Fibroblast of lung (primary cell): Measurements from ENCODE around the gene OR2F2. TPM values are rescaled to one million over a fixed set of nuclear protein-coding genes. Genes with fewer than 3 reads are reported as not detected.
A peak's percentile ranks its signal among the peaks of the same experiment; 100 is the strongest.

Source experiments
- DNase-seq, 2 donors: peaks; one replicate each; pipeline versions ENCODE4 v3.0.0 to v3.0.0-alpha.2; 2010; ENCODE audit warnings: low read depth in 2 of 2
- H2AFZ ChIP-seq: 2 replicates; pipeline ENCODE4 v1.5.1; 2012; ENCODE audit warnings: low read length, control low read depth, inconsistent platforms
- H3K27ac ChIP-seq: 2 replicates; pipeline ENCODE4 v1.5.1; 2011; ENCODE audit warnings: low read length, control low read depth; ENCODE audit not compliant: insufficient read depth
- H3K27me3 ChIP-seq: 2 replicates; pipeline ENCODE4 v1.5.1; 2011; ENCODE audit warnings: mild to moderate bottlenecking, low read length; ENCODE audit not compliant: control insufficient read depth, insufficient read depth
- H3K36me3 ChIP-seq: 2 replicates; pipeline ENCODE4 v1.5.1; 2011; ENCODE audit warnings: low read length; ENCODE audit not compliant: control insufficient read depth, insufficient read depth
- H3K4me1 ChIP-seq: 2 replicates; pipeline ENCODE4 v1.5.1; 2011; ENCODE audit warnings: low read length; ENCODE audit not compliant: control insufficient read depth, insufficient read depth; ENCODE audit errors: extremely low read depth
- H3K4me2 ChIP-seq: 2 replicates; pipeline ENCODE4 v1.5.1; 2011; ENCODE audit warnings: low read length, control low read depth; ENCODE audit not compliant: insufficient read depth; ENCODE audit errors: extremely low read depth
- H3K4me3 ChIP-seq, 4 experiments: fragments of 200-600 bp in 1 of 4; sonication (generic) in 1 of 4; replicated peaks in 1 of 4; 2 replicates each; pipeline ENCODE4 v1.5.1; 2011 to 2016; ENCODE audit warnings: low read length in 4 of 4, low read depth in 3 of 4, mild to moderate bottlenecking in 3 of 4, control low read depth in 2 of 4, inconsistent platforms in 1 of 4, mixed read lengths in 1 of 4; ENCODE audit not compliant: insufficient read depth in 1 of 4; ENCODE audit errors: control extremely low read depth in 1 of 4
- H3K79me2 ChIP-seq: 2 replicates; pipeline ENCODE4 v1.5.1; 2012; ENCODE audit warnings: mild to moderate bottlenecking, low read length, inconsistent platforms; ENCODE audit not compliant: control insufficient read depth, insufficient read depth
- H3K9ac ChIP-seq: 2 replicates; pipeline ENCODE4 v1.5.1; 2011; ENCODE audit warnings: mild to moderate bottlenecking, low read length, control low read depth; ENCODE audit not compliant: insufficient read depth
- H3K9me3 ChIP-seq: 2 replicates; pipeline ENCODE4 v1.5.1; 2012; ENCODE audit warnings: low read depth, low read length; ENCODE audit not compliant: control insufficient read depth, insufficient read depth
- H4K20me1 ChIP-seq: 2 replicates; pipeline ENCODE4 v1.5.1; 2011; ENCODE audit warnings: low read length; ENCODE audit not compliant: control insufficient read depth, insufficient read depth; ENCODE audit errors: extremely low read depth
- CTCF ChIP-seq, 2 donors: IDR thresholded peaks in 1 of 2; conservative IDR thresholded peaks in 1 of 2; 1 replicate in 1 of 2; 2 replicates in 1 of 2; pipeline ENCODE4 v1.5.1; 2011 to 2012; ENCODE audit warnings: low read length in 2 of 2, control low read depth in 1 of 2, inconsistent platforms in 1 of 2, low read depth in 1 of 2, mild to moderate bottlenecking in 1 of 2
- EZH2 ChIP-seq: IDR thresholded peaks from 2 replicates; pipeline ENCODE4 v1.5.1; 2012; ENCODE audit warnings: low read length, control low read depth, mild to moderate bottlenecking; ENCODE audit errors: missing control alignments
- polyA plus RNA-seq, 2 donors: library from polyadenylated mRNA; depleted of rRNA in 1 of 2; stranded (reverse) in 1 of 2; unstranded in 1 of 2; fragments of >200 nt; gene quantifications; 2 replicates each; pipeline ENCODE4 v1.2.1, GENCODE V29; 2011 to 2012; ENCODE audit warnings: missing spikeins in 1 of 2
- total RNA-seq: library from RNA; depleted of rRNA; stranded (reverse); fragments of >200 nt; gene quantifications from 2 replicates; pipeline ENCODE4 v1.2.1, GENCODE V29; 2014

OR2F2 gene
- total and polyA plus RNA-seq, 2 donors (not counting 1 experiment from before 2014, with no cell fraction given): not detected

GRCh38 chr7:143902332-143902899 lies 32.6 kb upstream of the OR2F2 start:
- no peak overlapping the region for H3K4me2 ChIP-seq
- no peak for TF ChIP-seq CTCF (conservative IDR thresholded peaks at IDR 0.05 in 1 of 2, IDR thresholded peaks at IDR 0.05 in 1 of 2; ENCODE audit: low read depth in 1 of 2, low read length in 2 of 2)
- no peak for TF ChIP-seq EZH2

GRCh38 chr7:143905509-143905908 lies 29.5 kb upstream of the OR2F2 start:
- no peaks in the 10 kb centered on the region for H4K20me1 ChIP-seq
- no peak overlapping the region for H3K27ac ChIP-seq
- H3K4me2 ChIP-seq: no peak overlapping the region
- H3K79me2 ChIP-seq: peaks cover 10% of the 10 kb centered on the region
- peaks cover 6% of the 10 kb centered on the region for H3K4me1 ChIP-seq
- H3K9me3 ChIP-seq: no peaks in the 10 kb centered on the region
- H3K9ac ChIP-seq: no peak overlapping the region
- H3K4me3 ChIP-seq: no peak overlapping the region
- no peaks in the 10 kb centered on the region for H3K27me3 ChIP-seq
- peak overlapping the region; percentile 74 for H2AFZ ChIP-seq
- TF ChIP-seq CTCF (conservative IDR thresholded peaks at IDR 0.05 in 1 of 2, IDR thresholded peaks at IDR 0.05 in 1 of 2; ENCODE audit: low read depth in 1 of 2, low read length in 2 of 2) (no peak), EZH2 (no peak)
- no peak for DNase-seq
- no peaks in the 10 kb centered on the region for H3K36me3 ChIP-seq

More at GRCh38 chr7:143902332-143902899, 32.6 kb upstream of the OR2F2 start:
- Histone ChIP-seq H3K27ac (no peak overlapping the region), H3K27me3 (no peaks in the 10 kb centered on the region), H3K79me2 (peaks cover 37% of the 10 kb centered on the region), H3K36me3 (no peaks in the 10 kb centered on the region), H2AFZ (no peak overlapping the region), H4K20me1 (no peaks in the 10 kb centered on the region), H3K9ac (peak overlapping the region; percentile 90), H3K4me1 (peaks cover 9% of the 10 kb centered on the region), H3K4me3 (no peak overlapping the region), H3K9me3 (no peaks in the 10 kb centered on the region)
- DNase-seq: no peak

GRCh38 chr7:143906151-143906550 lies 28.9 kb upstream of the OR2F2 start:
- H3K36me3 ChIP-seq: no peaks in the 10 kb centered on the region
- H2AFZ ChIP-seq: no peak overlapping the region
- no peak overlapping the region for H3K4me2 ChIP-seq
- no peaks in the 10 kb centered on the region for H4K20me1 ChIP-seq
- H3K79me2 ChIP-seq: peaks cover 4% of the 10 kb centered on the region
- DNase-seq: no peak
- no peak overlapping the region for H3K9ac ChIP-seq
- no peak for TF ChIP-seq EZH2
- no peak for TF ChIP-seq CTCF (conservative IDR thresholded peaks at IDR 0.05 in 1 of 2, IDR thresholded peaks at IDR 0.05 in 1 of 2; ENCODE audit: low read depth in 1 of 2, low read length in 2 of 2)
- H3K4me3 ChIP-seq: no peak overlapping the region
- H3K27ac ChIP-seq: no peak overlapping the region
- no peaks in the 10 kb centered on the region for H3K9me3 ChIP-seq
- H3K27me3 ChIP-seq: no peaks in the 10 kb centered on the region
- H3K4me1 ChIP-seq: peaks cover 6% of the 10 kb centered on the region
